H9 (cell line): ENCODE data around the gene KIF26B. TPM values are rescaled to one million over a fixed set of nuclear protein-coding genes. Genes with fewer than 3 reads are reported as not detected.

Source experiments
- DNase-seq: peaks from one replicate; pipeline ENCODE4 v3.0.0-alpha.2; 2017
- H2AFZ ChIP-seq: one replicate; pipeline ENCODE4 v1.6.1; 2013; ENCODE audit warnings: mild to moderate bottlenecking, low read length, control low read depth, moderate library complexity
- H2AK5ac ChIP-seq: 2 replicates; pipeline ENCODE4 v1.6.1; 2013; ENCODE audit warnings: low read length, control low read depth, mixed read lengths; ENCODE audit not compliant: insufficient read length
- H2BK120ac ChIP-seq: one replicate; pipeline ENCODE4 v1.6.1; 2013; ENCODE audit warnings: low read depth, mild to moderate bottlenecking, low read length, control low read depth, inconsistent platforms; ENCODE audit not compliant: poor library complexity, severe bottlenecking
- H2BK12ac ChIP-seq: 2 replicates; pipeline ENCODE4 v1.6.1; 2013; ENCODE audit warnings: low read length, control low read depth, mixed read lengths, low read depth; ENCODE audit not compliant: insufficient read length
- H2BK15ac ChIP-seq: 2 replicates; pipeline ENCODE4 v1.6.1; 2013; ENCODE audit warnings: low read depth, low read length, control low read depth
- H2BK20ac ChIP-seq: one replicate; pipeline ENCODE4 v1.6.1; 2013; ENCODE audit warnings: low read depth, mild to moderate bottlenecking, low read length, control low read depth, inconsistent platforms; ENCODE audit not compliant: poor library complexity, severe bottlenecking
- H2BK5ac ChIP-seq: 2 replicates; pipeline ENCODE4 v1.6.1; 2013; ENCODE audit warnings: low read length, control low read depth, mixed read lengths; ENCODE audit not compliant: insufficient read length
- H3K14ac ChIP-seq: 2 replicates; pipeline ENCODE4 v1.6.1; 2013; ENCODE audit warnings: low read length, control low read depth; ENCODE audit not compliant: insufficient read depth
- H3K18ac ChIP-seq: 2 replicates; pipeline ENCODE4 v1.6.1; 2013; ENCODE audit warnings: low read depth, mild to moderate bottlenecking, mixed read lengths, low read length, control low read depth; ENCODE audit not compliant: insufficient read length
- H3K23ac ChIP-seq: 2 replicates; pipeline ENCODE4 v1.6.1; 2013; ENCODE audit warnings: low read length, control low read depth, mixed read lengths, low read depth; ENCODE audit not compliant: insufficient read length
- H3K23me2 ChIP-seq: 2 replicates; pipeline ENCODE4 v1.6.1; 2013; ENCODE audit warnings: low read depth, mild to moderate bottlenecking, mixed read lengths, low read length, control low read depth; ENCODE audit not compliant: insufficient read length, poor library complexity, severe bottlenecking
- H3K27ac ChIP-seq: 2 replicates; pipeline ENCODE4 v1.5.1; 2013; ENCODE audit warnings: low read length, control low read depth, mixed read lengths, low read depth; ENCODE audit not compliant: insufficient read length
- H3K27me3 ChIP-seq: 2 replicates; pipeline ENCODE4 v1.6.1; 2013; ENCODE audit warnings: low read length, control low read depth, inconsistent platforms; ENCODE audit not compliant: insufficient read depth
- H3K4ac ChIP-seq: 2 replicates; pipeline ENCODE4 v1.6.1; 2013; ENCODE audit warnings: low read depth, mild to moderate bottlenecking, control low read depth, inconsistent platforms, low read length, moderate library complexity
- H3K4me1 ChIP-seq: 2 replicates; pipeline ENCODE4 v1.6.1; 2013; ENCODE audit warnings: low read length, control low read depth, inconsistent platforms; ENCODE audit not compliant: insufficient read depth
- H3K4me2 ChIP-seq: 2 replicates; pipeline ENCODE4 v1.6.1; 2013; ENCODE audit warnings: low read length, control low read depth, mixed read lengths; ENCODE audit not compliant: insufficient read length, insufficient read depth
- H3K56ac ChIP-seq: 2 replicates; pipeline ENCODE4 v1.6.1; 2013; ENCODE audit warnings: low read depth, mild to moderate bottlenecking, mixed read lengths, low read length, control low read depth; ENCODE audit not compliant: insufficient read length
- H3K79me1 ChIP-seq: 2 replicates; pipeline ENCODE4 v1.6.1; 2013; ENCODE audit warnings: low read depth, mild to moderate bottlenecking, moderate library complexity, low read length, control low read depth, inconsistent platforms; ENCODE audit not compliant: insufficient read depth, poor library complexity, severe bottlenecking
- H3K79me2 ChIP-seq: 2 replicates; pipeline ENCODE4 v1.6.1; 2013; ENCODE audit warnings: low read length, control low read depth, inconsistent platforms; ENCODE audit not compliant: insufficient read depth
- H3K9ac ChIP-seq: 2 replicates; pipeline ENCODE4 v1.6.1; 2013; ENCODE audit warnings: low read length, control low read depth, mixed read lengths; ENCODE audit not compliant: insufficient read length; ENCODE audit errors: extremely low read depth
- H3K9me3 ChIP-seq: one replicate; pipeline ENCODE4 v1.6.1; 2013; ENCODE audit warnings: low read depth, low read length, inconsistent platforms; ENCODE audit not compliant: control insufficient read depth
- H3T11ph ChIP-seq: one replicate; pipeline ENCODE4 v1.6.1; 2013; ENCODE audit warnings: mild to moderate bottlenecking, low read length, control low read depth, inconsistent platforms
- H4K20me1 ChIP-seq: one replicate; pipeline ENCODE4 v1.6.1; 2013; ENCODE audit not compliant: control insufficient read depth, insufficient read length, insufficient read depth
- H4K5ac ChIP-seq: 2 replicates; pipeline ENCODE4 v1.6.1; 2013; ENCODE audit warnings: low read depth, mild to moderate bottlenecking, mixed read lengths, low read length, control low read depth; ENCODE audit not compliant: insufficient read length
- H4K8ac ChIP-seq: replicated peaks from 2 replicates; pipeline ENCODE4 v1.6.1; 2013; ENCODE audit warnings: low read length, control low read depth, mixed read lengths, low read depth; ENCODE audit not compliant: insufficient read length
- H4K91ac ChIP-seq: 2 replicates; pipeline ENCODE4 v1.6.1; 2013; ENCODE audit warnings: low read depth, mild to moderate bottlenecking, moderate library complexity, mixed read lengths, low read length, control low read depth; ENCODE audit not compliant: insufficient read length
- H3K27ac Mint-ChIP-seq, 3 experiments: 2 replicates in 2 of 3; 3 replicates in 1 of 3; pipeline ENCODE4 v1.8.0; 2020 to 2021; ENCODE audit warnings: mixed read lengths in 3 of 3, mild to moderate bottlenecking in 1 of 3, moderate library complexity in 1 of 3
- H3K27me3 Mint-ChIP-seq: 2 replicates; pipeline ENCODE4 v1.8.0; 2021; ENCODE audit warnings: low read depth, mild to moderate bottlenecking, moderate library complexity, mixed read lengths
- H3K36me3 Mint-ChIP-seq, 3 experiments: 2 replicates in 2 of 3; 3 replicates in 1 of 3; pipeline ENCODE4 v1.8.0; 2020 to 2021; ENCODE audit warnings: low read depth in 3 of 3, mixed read lengths in 3 of 3; ENCODE audit not compliant: insufficient read depth in 1 of 3
- H3K4me1 Mint-ChIP-seq, 2 experiments: 2 replicates each; pipeline ENCODE4 v1.8.0; 2020; ENCODE audit warnings: mixed read lengths in 2 of 2
- H3K4me3 Mint-ChIP-seq, 2 experiments: 2 replicates in 1 of 2; 3 replicates in 1 of 2; pipeline ENCODE4 v1.8.0; 2020 to 2021; ENCODE audit warnings: mild to moderate bottlenecking in 2 of 2, mixed read lengths in 2 of 2, moderate library complexity in 1 of 2
- H3K9me3 Mint-ChIP-seq, 2 experiments: 2 replicates in 1 of 2; 3 replicates in 1 of 2; pipeline ENCODE4 v1.8.0; 2020; ENCODE audit warnings: mild to moderate bottlenecking in 2 of 2, mixed read lengths in 2 of 2, moderate library complexity in 1 of 2
- WGBS: extraction: QIAGEN DNeasy Blood & Tissue Kit; methylation state at CpG from one replicate; pipeline ENCODE4 v1.1.7; 2013; ENCODE audit warnings: missing lambda C conversion rate, low lambda C conversion rate, mixed read lengths; ENCODE audit not compliant: insufficient read length; ENCODE audit errors: extremely low coverage; 5-methylcytosine and 5-hydroxymethylcytosine counted together
- total RNA-seq: library from RNA; stranded (reverse); gene quantifications from 2 replicates; pipeline ENCODE4 v1.2.1, GENCODE V29; 2021
- TF ChIP-seq, protein P1 (sequence below): fragments of 200-600 bp; sonication (generic); conservative IDR thresholded peaks from 3 replicates; pipeline ENCODE4 v1.8.0; 2021; ENCODE audit warnings: antibody characterized with exemption, mild to moderate bottlenecking

The KIF26B gene
- total RNA-seq, 1 experiment from 2014 or later = 0.13 TPM

DNA sequence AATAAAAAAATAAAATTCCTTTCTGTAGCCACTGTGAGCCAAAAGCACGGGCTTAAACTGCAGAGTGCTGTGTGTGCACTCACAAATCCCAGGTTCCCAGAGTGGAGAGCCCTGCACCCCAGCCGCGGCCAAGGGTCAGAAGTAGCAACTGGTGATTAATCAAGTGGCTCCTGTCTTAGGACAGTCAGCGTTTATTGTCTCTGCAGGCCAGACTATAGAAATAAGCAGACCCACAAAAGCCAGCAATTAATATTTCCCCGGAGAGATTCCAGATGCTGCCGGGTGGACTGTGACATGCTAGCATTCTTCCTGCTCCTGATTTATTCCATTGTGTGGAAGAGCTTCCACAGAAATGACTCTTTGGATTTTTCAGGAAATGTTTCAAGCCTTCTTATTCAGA lies 412.2 kb downstream of the KIF26B start:
- WGBS = no CpG with 5 or more reads among the region's 6 CpGs
- no peak for DNase-seq

More for the DNA sequence above, 412.2 kb downstream of the KIF26B start:
- no peaks in the 10 kb centered on the region for H3K79me1 ChIP-seq
- Mint-ChIP-seq H3K27me3 (no peaks in the 10 kb centered on the region), H3K4me1 (peaks cover 0 to 2% of the 10 kb centered on the region in 2 experiments; a peak in 1 of 4 replicates), H3K4me3 (no peak overlapping the region), H3K36me3 (0 out of 7 replicates have a peak, but pooled peaks cover 0 to 5% (median 0%) of the 10 kb centered on the region in 3 experiments), H3K27ac (no peak overlapping the region), H3K9me3 (peaks cover 0 to 3% of the 10 kb centered on the region in 2 experiments; a peak in 2 of 5 replicates)
- H2BK120ac ChIP-seq = no peak overlapping the region
- no peak overlapping the region for H2BK12ac ChIP-seq
- H4K20me1 ChIP-seq = no peaks in the 10 kb centered on the region
- H3K4me2 ChIP-seq = no peak overlapping the region
- H2BK5ac ChIP-seq = no peak overlapping the region
- no peak overlapping the region for H3K14ac ChIP-seq
- H3K9me3 ChIP-seq = no peaks in the 10 kb centered on the region
- no peak overlapping the region for H3K9ac ChIP-seq
- no peak overlapping the region for H2BK20ac ChIP-seq
- H2BK15ac ChIP-seq = no peak overlapping the region
- H3K27ac ChIP-seq = no peak overlapping the region
- H3K23me2 ChIP-seq = no peaks in the 10 kb centered on the region
- no peak overlapping the region for H3K23ac ChIP-seq
- no peak overlapping the region for H2AK5ac ChIP-seq
- no peaks in the 10 kb centered on the region for H3K27me3 ChIP-seq
- TF ChIP-seq, protein P1, sequence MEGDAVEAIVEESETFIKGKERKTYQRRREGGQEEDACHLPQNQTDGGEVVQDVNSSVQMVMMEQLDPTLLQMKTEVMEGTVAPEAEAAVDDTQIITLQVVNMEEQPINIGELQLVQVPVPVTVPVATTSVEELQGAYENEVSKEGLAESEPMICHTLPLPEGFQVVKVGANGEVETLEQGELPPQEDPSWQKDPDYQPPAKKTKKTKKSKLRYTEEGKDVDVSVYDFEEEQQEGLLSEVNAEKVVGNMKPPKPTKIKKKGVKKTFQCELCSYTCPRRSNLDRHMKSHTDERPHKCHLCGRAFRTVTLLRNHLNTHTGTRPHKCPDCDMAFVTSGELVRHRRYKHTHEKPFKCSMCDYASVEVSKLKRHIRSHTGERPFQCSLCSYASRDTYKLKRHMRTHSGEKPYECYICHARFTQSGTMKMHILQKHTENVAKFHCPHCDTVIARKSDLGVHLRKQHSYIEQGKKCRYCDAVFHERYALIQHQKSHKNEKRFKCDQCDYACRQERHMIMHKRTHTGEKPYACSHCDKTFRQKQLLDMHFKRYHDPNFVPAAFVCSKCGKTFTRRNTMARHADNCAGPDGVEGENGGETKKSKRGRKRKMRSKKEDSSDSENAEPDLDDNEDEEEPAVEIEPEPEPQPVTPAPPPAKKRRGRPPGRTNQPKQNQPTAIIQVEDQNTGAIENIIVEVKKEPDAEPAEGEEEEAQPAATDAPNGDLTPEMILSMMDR = no peak
- no peak overlapping the region for H4K8ac ChIP-seq
- no peak overlapping the region for H4K91ac ChIP-seq
- H3K4me1 ChIP-seq = no peaks in the 10 kb centered on the region
- H3K4ac ChIP-seq = no peak overlapping the region
- no peak overlapping the region for H3K56ac ChIP-seq
- H3T11ph ChIP-seq = no peak overlapping the region
- H2AFZ ChIP-seq = no peak overlapping the region
- no peak overlapping the region for H4K5ac ChIP-seq
- H3K79me2 ChIP-seq = no peaks in the 10 kb centered on the region
- no peak overlapping the region for H3K18ac ChIP-seq
